Neutrophil (primary cell): ENCODE results near the gene ARID2.

Experiments
- H3K27ac ChIP-seq: fragments of 200-600 bp; sonication (generic); 2 replicates; pipeline ENCODE4 v1.5.1; 2016; ENCODE audit warnings: mild to moderate bottlenecking, moderate library complexity
- H3K27me3 ChIP-seq: fragments of 200-600 bp; sonication (generic); 2 replicates; pipeline ENCODE4 v1.6.0; 2016; ENCODE audit warnings: mild to moderate bottlenecking
- H3K36me3 ChIP-seq: fragments of 200-600 bp; sonication (generic); 2 replicates; pipeline ENCODE4 v1.5.1; 2017
- H3K4me1 ChIP-seq, 2 experiments: fragments of 200-600 bp in 1 of 2; sonication (generic) in 1 of 2; 1 replicate in 1 of 2; 2 replicates in 1 of 2; pipeline versions ENCODE4 v1.5.1 to v1.6.1; 2013 to 2016; ENCODE audit warnings: low read depth in 1 of 2, low read length in 1 of 2, mild to moderate bottlenecking in 1 of 2, moderate library complexity in 1 of 2; ENCODE audit not compliant: control insufficient read depth in 1 of 2, insufficient read depth in 1 of 2
- H3K4me3 ChIP-seq, 2 experiments: fragments of 200-600 bp in 1 of 2; sonication (generic) in 1 of 2; 1 replicate in 1 of 2; 2 replicates in 1 of 2; pipeline ENCODE4 v1.5.1; 2013 to 2016; ENCODE audit warnings: low read depth in 1 of 2, low read length in 1 of 2, mild to moderate bottlenecking in 1 of 2, moderate library complexity in 1 of 2
- H3K9me3 ChIP-seq: fragments of 200-600 bp; sonication (generic); 2 replicates; pipeline ENCODE4 v1.5.1; 2016
- CTCF ChIP-seq: fragments of 200-600 bp; sonication (generic); IDR thresholded peaks from 2 replicates; pipeline ENCODE4 v1.5.1; 2016; ENCODE audit warnings: antibody characterized with exemption

The ARID2 gene

DNA sequence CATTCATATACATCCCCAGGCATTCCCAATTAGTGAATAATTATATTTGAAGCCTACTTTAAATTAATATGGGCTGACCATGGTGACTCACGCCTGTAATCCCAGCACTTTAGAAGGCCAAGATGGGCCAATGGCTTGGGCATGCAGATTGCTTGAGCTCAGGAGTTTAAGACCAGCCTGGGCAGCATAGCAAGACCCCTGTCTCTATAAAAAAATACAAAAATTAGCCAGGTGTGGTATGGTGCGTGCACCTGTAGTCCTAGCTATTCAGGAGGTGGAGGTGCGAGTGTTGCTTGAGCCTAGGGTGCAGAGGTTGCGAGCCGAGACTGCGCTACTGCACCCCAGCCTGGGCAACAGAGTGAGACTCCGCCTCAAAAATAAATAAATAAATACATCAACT lies 7.6 kb upstream of the ARID2 start:
- H3K36me3 ChIP-seq = no peaks in the 10 kb centered on the region
- no peak overlapping the region for H3K4me3 ChIP-seq
- TF ChIP-seq CTCF = no peak
- H3K27me3 ChIP-seq = no peaks in the 10 kb centered on the region
- H3K4me1 ChIP-seq = peaks cover 46 to 77% of the 10 kb centered on the region in 2 experiments
- H3K27ac ChIP-seq = no peak overlapping the region
- no peaks in the 10 kb centered on the region for H3K9me3 ChIP-seq

DNA sequence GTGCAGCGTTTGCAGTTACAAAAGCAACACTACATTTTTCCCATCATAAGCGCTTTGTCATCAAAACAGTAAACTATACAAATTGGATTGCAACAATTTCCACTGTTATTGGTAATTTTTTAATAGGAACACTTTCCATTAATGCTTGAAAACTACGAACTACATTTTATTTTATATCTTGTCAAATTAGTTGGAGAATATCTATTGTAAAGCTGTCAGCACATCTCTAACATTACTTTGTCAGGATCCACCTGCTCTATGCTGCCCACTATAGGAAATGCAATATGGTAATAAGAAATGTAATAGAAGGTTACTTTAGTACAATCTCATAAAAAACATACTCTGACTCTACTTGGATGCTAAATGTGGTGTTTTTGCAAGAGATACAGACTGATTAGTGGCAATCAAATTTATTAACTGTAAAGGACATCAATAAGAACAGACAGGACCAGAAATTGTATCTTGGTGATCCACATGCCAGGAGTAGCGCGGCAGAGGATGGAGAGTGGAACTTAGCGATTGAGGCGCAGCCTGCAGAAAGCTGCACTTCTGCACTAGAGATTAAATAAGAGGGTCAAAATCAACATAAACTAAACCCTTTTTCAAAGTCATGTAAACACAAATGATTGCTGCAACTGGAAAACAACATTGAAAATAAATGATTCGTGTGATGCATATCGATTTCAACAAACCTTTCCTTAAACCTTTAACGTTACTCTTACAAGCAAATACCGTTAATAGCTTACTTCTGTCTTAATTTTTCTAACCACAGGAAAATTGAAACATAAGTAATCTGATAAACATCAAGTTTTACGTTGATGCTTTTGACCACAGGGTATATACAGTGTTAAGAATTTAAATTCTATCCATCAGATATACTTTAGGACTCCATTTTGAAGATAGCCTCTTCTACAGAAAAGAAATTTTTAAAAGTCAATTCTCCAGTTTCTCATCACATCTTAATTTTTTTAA lies 3.6 kb upstream of the ARID2 start:
- H3K4me3 ChIP-seq = peak overlapping the region; percentile 73 to 79
- no peaks in the 10 kb centered on the region for H3K9me3 ChIP-seq
- H3K27me3 ChIP-seq = no peaks in the 10 kb centered on the region
- H3K4me1 ChIP-seq = peaks cover 36 to 55% of the 10 kb centered on the region in 2 experiments
- peak overlapping the region; percentile 96 for H3K27ac ChIP-seq
- H3K36me3 ChIP-seq = no peaks in the 10 kb centered on the region
- peak; percentile 50 for TF ChIP-seq CTCF

DNA sequence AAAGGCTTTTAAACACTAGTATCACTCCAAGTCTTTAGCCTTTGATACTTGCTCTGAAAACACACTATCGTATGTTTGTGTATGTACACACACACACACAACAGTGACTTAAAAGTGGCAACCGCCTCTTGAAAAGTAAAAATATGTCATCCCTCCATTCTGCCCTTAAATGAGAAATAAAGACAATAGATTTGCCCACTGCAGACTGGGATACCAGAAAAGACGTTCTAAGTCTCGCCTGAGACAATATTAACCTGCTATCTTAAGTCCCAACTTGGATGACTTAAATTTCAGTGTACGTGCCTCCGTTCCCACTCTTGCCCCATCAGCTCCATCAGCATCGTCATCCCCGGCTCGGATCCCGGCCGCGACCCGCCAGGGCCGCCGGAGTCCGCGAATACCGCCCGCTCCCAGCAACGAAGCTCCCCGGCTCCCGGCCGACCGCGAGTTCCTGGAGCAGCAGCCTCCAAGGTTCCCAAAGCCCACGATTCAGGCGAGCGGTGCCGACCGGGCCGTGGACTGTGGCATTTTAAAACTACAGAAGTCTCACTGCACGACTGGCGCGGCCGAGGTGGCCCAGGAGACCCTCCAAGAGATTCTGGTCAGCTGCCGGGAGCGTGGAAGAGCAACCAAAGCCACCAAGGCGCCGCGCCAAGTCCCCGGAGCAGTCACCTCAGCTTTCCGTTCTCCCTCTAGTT lies 2.8 kb upstream of the ARID2 start:
- H3K4me1 ChIP-seq = peaks cover 45 to 59% of the 10 kb centered on the region in 2 experiments
- H3K4me3 ChIP-seq = peak overlapping the region; percentile 73 to 79
- no peaks in the 10 kb centered on the region for H3K27me3 ChIP-seq
- H3K36me3 ChIP-seq = no peaks in the 10 kb centered on the region
- peak overlapping the region; percentile 96 for H3K27ac ChIP-seq
- H3K9me3 ChIP-seq = no peaks in the 10 kb centered on the region
- no peak for TF ChIP-seq CTCF

GRCh38 chr12:45727301-45727979 lies 2.1 kb upstream of the ARID2 start:
- Histone ChIP-seq H3K4me3 (peak overlapping the region; percentile 73 to 79), H3K36me3 (no peaks in the 10 kb centered on the region), H3K27ac (peak overlapping the region; percentile 96), H3K9me3 (no peaks in the 10 kb centered on the region), H3K27me3 (no peaks in the 10 kb centered on the region), H3K4me1 (peaks cover 51 to 61% of the 10 kb centered on the region in 2 experiments)
- peak; percentile 31 for TF ChIP-seq CTCF

DNA sequence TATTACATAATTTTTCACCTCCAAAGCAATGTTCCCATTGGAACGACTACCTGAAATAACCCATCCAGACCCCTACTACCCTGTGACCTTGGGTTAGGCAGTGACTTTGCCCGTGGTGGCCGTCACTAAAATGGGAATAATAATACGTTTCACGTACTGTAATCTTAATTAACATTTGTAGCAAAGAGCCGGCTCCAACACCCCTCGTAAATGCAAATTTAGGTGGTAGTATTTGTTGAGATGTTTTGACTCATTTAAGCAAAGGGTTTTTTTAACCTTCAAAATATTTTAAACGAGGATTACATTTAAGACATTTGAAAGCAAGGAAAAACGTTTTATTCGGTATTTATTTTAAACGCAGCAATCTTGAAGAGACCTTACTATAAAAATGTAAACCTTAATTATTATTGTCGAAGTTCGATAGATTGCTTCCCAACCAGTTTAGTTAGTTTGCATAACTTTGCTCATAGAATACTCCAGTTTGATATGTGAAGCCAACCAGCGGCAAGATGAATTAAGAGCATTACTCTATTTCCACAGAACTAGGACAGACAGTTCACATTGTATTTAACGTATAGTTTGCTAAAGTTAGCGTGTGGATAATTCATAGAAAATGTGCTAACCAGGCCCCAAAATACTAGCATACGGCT lies 1.4 kb upstream of the ARID2 start:
- H3K9me3 ChIP-seq = no peaks in the 10 kb centered on the region
- H3K4me1 ChIP-seq = peaks cover 58 to 68% of the 10 kb centered on the region in 2 experiments
- H3K27ac ChIP-seq = peak overlapping the region; percentile 96
- peak overlapping the region; percentile 73 to 79 for H3K4me3 ChIP-seq
- H3K27me3 ChIP-seq = no peaks in the 10 kb centered on the region
- H3K36me3 ChIP-seq = no peaks in the 10 kb centered on the region
- no peak for TF ChIP-seq CTCF
